Choroid plexus epithelial cell (primary cell): ENCODE results near the gene ZFHX2.

ENCODE experiments used
- DNase-seq: peaks from one replicate; pipeline ENCODE4 v3.0.0-alpha.2; 2010; ENCODE audit warnings: low read depth
- H3K4me3 ChIP-seq: 2 replicates; pipeline ENCODE4 v1.5.1; 2011; ENCODE audit warnings: low read depth, mild to moderate bottlenecking, control low read depth, low read length, moderate library complexity
- TF ChIP-seq, protein P1 (sequence below): conservative IDR thresholded peaks from 2 replicates; pipeline ENCODE4 v1.5.1; 2011; ENCODE audit warnings: low read depth, mild to moderate bottlenecking, control low read depth, inconsistent platforms, low read length, moderate library complexity

Gene ZFHX2

DNA sequence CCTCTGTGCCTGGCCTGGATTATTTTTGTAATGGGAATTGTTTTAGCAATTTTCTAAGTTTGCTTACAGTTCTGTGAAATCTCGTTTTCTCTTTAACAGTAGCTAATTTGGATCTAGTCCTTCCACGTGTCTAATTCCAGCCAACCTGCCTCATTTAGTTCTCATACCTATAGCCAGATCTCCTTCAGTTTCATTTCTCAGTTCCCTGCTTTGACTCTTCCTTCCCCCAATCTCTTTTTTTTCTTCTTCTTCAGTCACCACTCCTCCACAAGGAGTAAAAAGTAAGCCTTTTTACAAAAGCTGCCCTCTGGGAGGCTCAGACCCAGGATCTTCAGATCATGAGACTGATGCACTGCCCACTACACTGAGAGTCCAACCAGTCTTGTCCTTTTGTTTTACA is 6.0 kb upstream of the ZFHX2 start:
- no peak for DNase-seq
- TF ChIP-seq, protein P1, sequence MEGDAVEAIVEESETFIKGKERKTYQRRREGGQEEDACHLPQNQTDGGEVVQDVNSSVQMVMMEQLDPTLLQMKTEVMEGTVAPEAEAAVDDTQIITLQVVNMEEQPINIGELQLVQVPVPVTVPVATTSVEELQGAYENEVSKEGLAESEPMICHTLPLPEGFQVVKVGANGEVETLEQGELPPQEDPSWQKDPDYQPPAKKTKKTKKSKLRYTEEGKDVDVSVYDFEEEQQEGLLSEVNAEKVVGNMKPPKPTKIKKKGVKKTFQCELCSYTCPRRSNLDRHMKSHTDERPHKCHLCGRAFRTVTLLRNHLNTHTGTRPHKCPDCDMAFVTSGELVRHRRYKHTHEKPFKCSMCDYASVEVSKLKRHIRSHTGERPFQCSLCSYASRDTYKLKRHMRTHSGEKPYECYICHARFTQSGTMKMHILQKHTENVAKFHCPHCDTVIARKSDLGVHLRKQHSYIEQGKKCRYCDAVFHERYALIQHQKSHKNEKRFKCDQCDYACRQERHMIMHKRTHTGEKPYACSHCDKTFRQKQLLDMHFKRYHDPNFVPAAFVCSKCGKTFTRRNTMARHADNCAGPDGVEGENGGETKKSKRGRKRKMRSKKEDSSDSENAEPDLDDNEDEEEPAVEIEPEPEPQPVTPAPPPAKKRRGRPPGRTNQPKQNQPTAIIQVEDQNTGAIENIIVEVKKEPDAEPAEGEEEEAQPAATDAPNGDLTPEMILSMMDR, result no peak
- no peak overlapping the region for H3K4me3 ChIP-seq

DNA sequence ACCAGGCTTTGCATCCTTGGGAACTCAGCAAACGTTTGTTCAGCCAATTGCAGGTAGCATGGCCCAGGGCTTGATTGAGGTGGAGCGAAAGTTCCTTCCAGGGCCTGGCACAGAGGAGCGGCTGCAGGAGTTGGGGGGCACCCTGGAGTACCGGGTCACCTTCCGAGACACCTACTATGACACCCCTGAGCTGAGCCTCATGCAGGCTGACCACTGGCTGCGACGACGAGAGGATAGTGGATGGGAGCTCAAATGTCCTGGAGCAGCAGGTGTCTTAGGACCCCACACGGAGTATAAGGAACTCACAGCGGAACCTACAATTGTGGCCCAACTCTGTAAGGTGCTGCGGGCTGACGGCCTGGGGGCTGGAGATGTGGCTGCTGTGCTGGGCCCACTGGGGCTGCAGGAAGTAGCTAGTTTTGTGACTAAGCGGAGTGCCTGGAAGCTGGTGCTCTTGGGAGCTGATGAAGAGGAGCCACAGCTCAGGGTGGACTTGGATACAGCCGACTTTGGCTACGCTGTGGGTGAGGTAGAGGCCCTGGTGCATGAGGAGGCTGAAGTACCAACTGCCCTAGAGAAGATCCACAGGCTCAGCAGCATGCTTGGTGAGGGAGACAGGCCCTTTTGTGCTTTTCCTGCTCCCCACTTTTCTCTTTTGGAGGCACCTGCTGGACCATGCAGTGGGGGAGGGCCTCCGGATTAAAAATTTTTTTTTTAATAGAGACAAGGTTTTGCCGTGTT is 5.3 kb upstream of the ZFHX2 start:
- H3K4me3 ChIP-seq, result peak overlapping the region; percentile 94
- no peak for DNase-seq

DNA sequence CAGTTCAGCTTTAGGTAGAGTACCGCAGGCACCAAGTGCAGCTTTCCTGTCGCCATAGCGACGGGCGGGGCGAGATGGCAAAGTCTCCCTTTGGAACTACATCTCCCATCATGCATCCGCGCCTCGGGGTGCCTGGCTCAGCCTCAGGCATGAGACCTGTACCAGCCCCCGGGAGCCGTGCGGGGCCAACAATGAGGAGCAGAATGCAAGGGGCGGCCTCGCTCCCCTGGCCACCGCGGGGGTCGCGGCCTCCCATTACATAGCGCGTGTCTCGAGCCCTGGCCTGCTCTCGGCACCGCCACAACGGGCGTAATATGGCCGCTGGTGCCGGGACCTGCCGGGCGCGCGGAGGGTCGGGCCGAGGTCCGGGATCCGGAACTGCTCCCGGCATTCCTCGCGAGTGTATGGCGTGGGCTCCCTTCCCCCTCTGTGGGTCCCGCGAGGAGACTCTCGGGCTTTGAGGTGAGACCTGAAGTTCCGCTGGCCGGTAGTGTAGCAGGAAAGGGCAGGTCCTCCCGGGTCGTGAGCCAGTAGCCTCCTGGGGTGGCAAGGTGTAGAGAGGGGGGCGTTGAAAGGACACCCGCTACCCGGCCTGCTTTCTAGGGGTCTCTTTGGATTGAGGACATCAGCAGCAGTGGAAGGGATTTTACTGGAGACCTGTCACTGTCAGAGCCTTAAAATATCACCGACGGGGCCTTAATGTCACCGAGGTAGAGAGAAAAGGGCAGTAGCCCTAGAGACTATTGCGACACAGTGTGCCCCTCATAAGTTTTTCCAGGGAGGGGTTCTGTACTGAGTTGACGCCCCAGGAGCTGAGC is 4.5 kb upstream of the ZFHX2 start, which contains the start of gene THTPA:
Gene THTPA (plus strand): TSS at position 390 of the 818 bp plus-strand sequence. CDS start 487 bp downstream, outside the sequence.
- TF ChIP-seq, protein P1, result no peak
- peak within 1 kb of the TSS; percentile 94 for H3K4me3 ChIP-seq
- DNase-seq, result peak; percentile 90

More for the DNA sequence above, 5.3 kb upstream of the ZFHX2 start:
- TF ChIP-seq, protein P1, result no peak

DNA sequence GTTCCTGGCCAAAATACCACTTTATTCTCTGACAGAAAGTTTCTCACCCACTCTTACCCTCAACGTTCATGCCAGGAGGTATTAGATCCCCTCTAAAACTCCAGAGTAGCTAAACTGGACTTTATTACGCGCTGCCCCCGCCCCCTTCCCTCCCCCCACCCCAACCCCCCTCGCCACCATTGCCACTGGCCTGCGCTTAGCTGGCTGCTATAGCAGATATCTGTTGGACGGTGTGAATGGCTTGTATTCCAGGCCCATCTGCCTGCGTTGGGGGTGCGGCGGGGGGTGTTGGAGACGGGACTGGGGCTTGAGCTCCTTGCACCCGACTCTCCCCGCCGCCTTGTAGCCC is 3.9 kb upstream of the ZFHX2 start:
- TF ChIP-seq, protein P1, result no peak
- H3K4me3 ChIP-seq, result peak overlapping the region; percentile 94
- no peak for DNase-seq

DNA sequence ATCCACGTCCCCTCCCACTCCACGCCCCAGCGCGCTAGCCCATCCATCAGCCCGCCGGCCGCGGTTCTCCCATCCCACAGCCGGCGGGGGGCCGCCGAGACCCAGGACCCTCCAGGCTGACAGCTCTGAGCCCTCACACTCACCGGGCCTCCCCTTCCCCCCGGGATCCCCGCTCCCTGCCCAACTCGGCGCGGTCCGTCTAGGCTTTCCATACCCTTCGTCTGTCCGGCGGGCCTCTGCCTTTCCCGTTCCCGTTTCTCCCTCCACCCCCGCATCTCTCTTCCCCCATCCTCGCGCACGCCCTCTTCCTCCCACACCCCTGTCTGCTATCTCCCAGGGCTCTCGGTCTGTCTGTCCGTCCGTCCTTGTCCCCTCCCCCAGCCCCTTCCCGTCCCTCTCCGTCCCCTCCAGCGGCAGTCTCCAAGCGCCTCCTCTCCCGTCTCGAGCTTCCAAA is 726 bp downstream of the ZFHX2 start:
- no peak for DNase-seq
- TF ChIP-seq, protein P1, result no peak
- H3K4me3 ChIP-seq, result peak overlapping the region; percentile 59

DNA sequence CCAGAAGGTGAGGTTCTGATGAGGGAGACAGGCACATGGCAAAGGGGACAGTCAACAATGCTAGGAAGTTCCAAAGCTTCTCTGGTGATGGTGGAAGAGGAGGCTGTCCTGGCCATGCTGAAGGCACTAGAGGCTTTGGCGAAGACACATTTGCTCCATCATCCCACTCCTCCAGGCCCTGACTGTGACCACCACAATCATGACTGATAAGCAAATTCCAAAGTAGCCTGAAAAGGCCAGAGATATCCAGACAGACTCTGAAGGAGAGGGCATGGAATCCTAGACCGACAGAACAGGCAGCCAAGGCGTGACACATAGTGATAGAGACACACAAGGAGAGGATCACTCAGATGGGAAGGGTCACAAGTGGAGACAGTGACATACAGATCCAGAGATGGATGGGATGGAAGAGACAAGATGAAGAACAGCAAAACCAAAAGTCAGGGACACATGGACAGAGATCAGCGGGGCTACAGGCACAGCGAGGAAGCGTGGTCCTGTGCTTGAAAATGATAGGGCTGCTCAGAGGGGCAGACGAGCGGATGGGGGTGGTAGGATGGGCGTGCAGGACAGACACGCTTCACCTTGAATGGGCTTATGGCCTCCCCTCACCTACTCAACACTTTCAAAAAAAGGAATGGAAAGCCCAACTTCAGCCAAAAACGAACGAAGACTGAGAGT is 1.3 kb downstream of the ZFHX2 start:
- TF ChIP-seq, protein P1, result no peak
- H3K4me3 ChIP-seq, result peak overlapping the region; percentile 59
- no peak for DNase-seq
